Endothelial cell (in vitro differentiated cells): ENCODE measurements around the gene TRO. TPM values are rescaled to one million over a fixed set of nuclear protein-coding genes. Genes with fewer than 3 reads are reported as not detected.

ENCODE experiments used
- DNase-seq: peaks from one replicate; pipeline ENCODE4 v3.0.0; 2021; ENCODE audit warnings: low spot score
- H3K27ac Mint-ChIP-seq: one replicate; pipeline ENCODE4 v1.8.0; 2021; ENCODE audit warnings: mixed read lengths, inconsistent platforms; ENCODE audit not compliant: unreplicated experiment
- H3K27me3 Mint-ChIP-seq: one replicate; pipeline ENCODE4 v1.8.0; 2021; ENCODE audit warnings: mild to moderate bottlenecking, moderate library complexity, mixed read lengths, inconsistent platforms; ENCODE audit not compliant: unreplicated experiment
- H3K36me3 Mint-ChIP-seq: one replicate; pipeline ENCODE4 v1.8.0; 2021; ENCODE audit warnings: mild to moderate bottlenecking, low read depth, mixed read lengths, inconsistent platforms; ENCODE audit not compliant: unreplicated experiment
- H3K4me1 Mint-ChIP-seq: one replicate; pipeline ENCODE4 v1.8.0; 2021; ENCODE audit warnings: mild to moderate bottlenecking, mixed read lengths, inconsistent platforms; ENCODE audit not compliant: unreplicated experiment
- H3K4me3 Mint-ChIP-seq: one replicate; pipeline ENCODE4 v1.8.0; 2021; ENCODE audit warnings: mild to moderate bottlenecking, mixed read lengths, inconsistent platforms; ENCODE audit not compliant: unreplicated experiment
- H3K9me3 Mint-ChIP-seq: one replicate; pipeline ENCODE4 v1.8.0; 2021; ENCODE audit warnings: mixed read lengths, inconsistent platforms; ENCODE audit not compliant: unreplicated experiment
- total RNA-seq: library from RNA; stranded (reverse); fragmentation: NEBNext Ultra II Directional; extraction: Animal tissue kit (Norgen Biotek cat#: 25700); gene quantifications from one replicate; pipeline ENCODE4 v1.2.1, GENCODE V29; 2021; ENCODE audit not compliant: unreplicated experiment
- TF ChIP-seq, protein P1 (sequence below): fragments of 200-600 bp; sonication (generic); IDR thresholded peaks from one replicate; pipeline ENCODE4 v1.5.0; 2021; ENCODE audit warnings: antibody characterized with exemption; ENCODE audit not compliant: unreplicated experiment

TRO gene
- total RNA-seq, 1 donor from 2014 or later, result 184 TPM

DNA sequence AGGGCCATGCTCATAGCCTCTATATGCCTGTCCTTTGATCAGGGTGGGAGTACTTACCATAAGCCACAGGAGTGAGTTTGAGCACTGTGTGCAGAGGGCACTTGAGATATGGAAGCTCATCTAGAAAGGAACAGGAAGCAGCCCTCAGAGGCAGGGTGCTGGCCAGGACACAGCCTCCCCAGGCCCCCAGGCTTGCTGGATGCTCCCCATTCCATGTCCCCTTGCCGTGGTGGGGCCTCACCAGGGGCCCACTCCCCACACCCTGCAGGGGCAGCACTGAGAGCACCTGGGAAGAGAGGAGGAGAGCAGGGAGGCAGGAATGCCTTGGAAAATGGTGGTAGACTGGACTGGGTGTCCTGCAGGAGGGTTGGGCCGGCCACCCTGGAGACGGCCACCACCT lies 14.3 kb downstream of the TRO start:
- peaks cover 8% of the 10 kb centered on the region for H3K36me3 Mint-ChIP-seq
- TF ChIP-seq, protein P1, sequence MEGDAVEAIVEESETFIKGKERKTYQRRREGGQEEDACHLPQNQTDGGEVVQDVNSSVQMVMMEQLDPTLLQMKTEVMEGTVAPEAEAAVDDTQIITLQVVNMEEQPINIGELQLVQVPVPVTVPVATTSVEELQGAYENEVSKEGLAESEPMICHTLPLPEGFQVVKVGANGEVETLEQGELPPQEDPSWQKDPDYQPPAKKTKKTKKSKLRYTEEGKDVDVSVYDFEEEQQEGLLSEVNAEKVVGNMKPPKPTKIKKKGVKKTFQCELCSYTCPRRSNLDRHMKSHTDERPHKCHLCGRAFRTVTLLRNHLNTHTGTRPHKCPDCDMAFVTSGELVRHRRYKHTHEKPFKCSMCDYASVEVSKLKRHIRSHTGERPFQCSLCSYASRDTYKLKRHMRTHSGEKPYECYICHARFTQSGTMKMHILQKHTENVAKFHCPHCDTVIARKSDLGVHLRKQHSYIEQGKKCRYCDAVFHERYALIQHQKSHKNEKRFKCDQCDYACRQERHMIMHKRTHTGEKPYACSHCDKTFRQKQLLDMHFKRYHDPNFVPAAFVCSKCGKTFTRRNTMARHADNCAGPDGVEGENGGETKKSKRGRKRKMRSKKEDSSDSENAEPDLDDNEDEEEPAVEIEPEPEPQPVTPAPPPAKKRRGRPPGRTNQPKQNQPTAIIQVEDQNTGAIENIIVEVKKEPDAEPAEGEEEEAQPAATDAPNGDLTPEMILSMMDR, result no peak
- DNase-seq, result no peak
- H3K27me3 Mint-ChIP-seq, result peaks cover 3% of the 10 kb centered on the region
- no peaks in the 10 kb centered on the region for H3K4me1 Mint-ChIP-seq
- H3K9me3 Mint-ChIP-seq, result no peaks in the 10 kb centered on the region
- H3K27ac Mint-ChIP-seq, result no peak overlapping the region
- H3K4me3 Mint-ChIP-seq, result no peak overlapping the region

DNA sequence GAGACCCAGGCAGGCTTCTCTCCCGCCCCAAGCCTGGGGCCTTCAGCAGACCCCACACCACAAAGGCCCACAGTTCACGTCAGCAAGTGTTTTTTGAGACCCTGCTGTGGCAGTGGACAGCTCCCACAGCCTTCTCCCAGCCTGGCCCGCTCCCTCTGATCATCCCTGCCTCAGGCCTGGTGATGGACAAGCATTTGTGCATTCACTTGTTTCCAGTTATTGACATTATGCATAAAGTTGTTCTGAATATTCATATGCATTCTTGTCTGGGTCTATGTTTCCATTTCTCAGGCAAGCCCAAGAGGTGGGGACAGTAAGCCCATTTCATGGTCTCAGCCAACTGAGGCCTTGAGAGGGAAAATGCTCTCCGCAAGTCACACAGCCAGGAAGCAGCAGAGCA lies 14.7 kb downstream of the TRO start:
- DNase-seq, result no peak
- Mint-ChIP-seq H3K4me3 (no peak overlapping the region), H3K9me3 (no peaks in the 10 kb centered on the region), H3K4me1 (no peaks in the 10 kb centered on the region), H3K27me3 (peaks cover 3% of the 10 kb centered on the region), H3K36me3 (peaks cover 8% of the 10 kb centered on the region), H3K27ac (no peak overlapping the region)
- TF ChIP-seq, protein P1, result no peak

DNA sequence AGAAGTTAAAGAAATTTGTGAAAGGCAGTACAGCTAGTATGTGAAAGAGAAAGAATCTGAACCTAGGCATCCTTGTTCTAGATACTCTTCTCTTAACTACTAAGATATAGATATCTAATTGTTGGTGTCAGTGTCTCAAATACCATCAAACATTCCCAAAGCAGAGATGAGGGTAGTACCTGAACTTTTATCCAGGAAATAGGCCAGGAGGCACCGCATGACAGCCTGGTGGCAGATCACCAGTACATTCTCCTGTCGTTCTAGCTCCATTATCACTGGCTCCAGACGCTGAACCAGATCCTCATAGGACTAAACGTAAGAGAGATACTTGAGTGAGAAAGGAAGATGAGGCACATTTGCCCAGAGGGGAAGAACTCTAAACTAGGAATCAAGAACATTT lies 16.8 kb downstream of the TRO start:
- H3K27me3 Mint-ChIP-seq, result no peaks in the 10 kb centered on the region
- no peak overlapping the region for H3K27ac Mint-ChIP-seq
- no peaks in the 10 kb centered on the region for H3K9me3 Mint-ChIP-seq
- no peak overlapping the region for H3K4me3 Mint-ChIP-seq
- H3K4me1 Mint-ChIP-seq, result no peaks in the 10 kb centered on the region
- TF ChIP-seq, protein P1, result no peak
- H3K36me3 Mint-ChIP-seq, result no peaks in the 10 kb centered on the region
- DNase-seq, result no peak

DNA sequence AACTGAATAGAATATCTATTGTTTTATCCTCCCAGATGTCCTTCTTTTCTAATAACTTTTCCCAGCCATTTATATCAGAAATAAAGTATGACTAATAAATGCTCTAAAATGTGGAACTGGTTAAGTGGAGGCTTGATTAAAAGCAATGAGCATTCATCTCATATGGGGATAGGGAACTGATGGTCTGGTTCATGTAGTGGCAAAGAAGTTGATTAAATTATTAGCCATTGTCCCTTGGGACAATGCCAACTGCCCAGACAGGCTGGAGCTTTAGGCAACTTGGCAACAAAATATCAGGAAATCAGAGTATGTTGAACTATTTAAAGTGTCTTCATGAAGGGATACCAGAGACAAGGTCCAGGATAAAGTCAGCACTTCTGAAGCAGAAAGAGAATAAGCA lies 24.2 kb downstream of the TRO start:
- Mint-ChIP-seq H3K4me3 (no peak overlapping the region), H3K36me3 (no peaks in the 10 kb centered on the region), H3K27ac (no peak overlapping the region), H3K9me3 (no peaks in the 10 kb centered on the region), H3K27me3 (no peaks in the 10 kb centered on the region), H3K4me1 (no peaks in the 10 kb centered on the region)
- no peak for DNase-seq
- TF ChIP-seq, protein P1, result no peak

DNA sequence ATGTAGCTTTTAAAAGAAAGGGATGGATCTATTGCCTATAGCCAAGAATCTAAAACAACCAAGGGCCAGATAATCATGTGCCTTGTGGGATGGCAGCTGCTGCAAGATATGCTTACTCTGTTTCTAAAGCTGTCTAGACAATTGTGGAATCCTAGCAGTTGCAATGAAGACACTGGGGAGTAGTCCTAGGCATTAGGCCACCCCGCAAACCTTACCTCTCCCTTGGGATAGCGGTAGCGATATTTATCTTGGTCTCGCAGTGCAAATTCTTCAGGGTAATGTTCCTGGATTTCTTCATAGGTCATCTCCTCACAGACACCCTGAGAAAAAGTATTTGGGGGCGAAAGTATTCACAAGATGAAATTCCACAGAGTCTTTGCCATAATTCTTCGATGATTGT lies 24.6 kb downstream of the TRO start:
- TF ChIP-seq, protein P1, result no peak
- no peak for DNase-seq
- H3K27ac Mint-ChIP-seq, result no peak overlapping the region
- no peaks in the 10 kb centered on the region for H3K4me1 Mint-ChIP-seq
- no peaks in the 10 kb centered on the region for H3K36me3 Mint-ChIP-seq
- no peaks in the 10 kb centered on the region for H3K9me3 Mint-ChIP-seq
- no peak overlapping the region for H3K4me3 Mint-ChIP-seq
- no peaks in the 10 kb centered on the region for H3K27me3 Mint-ChIP-seq
